ENCODE data around the gene FAHD2A.
"Not testable (repeated sequence)": the region's sequence is repeated elsewhere in the genome, so short reads cannot be mapped to it uniquely, and the experiment has no call there.

FAHD2A gene

GRCh38 chr2:95390881-95391321 lies 11.6 kb upstream of the FAHD2A start:
- DNase-seq (ENCODE audit: low read depth) = no peak

- DNase-seq (ENCODE audit: low read depth) = no peak
Measured at GRCh38 chr2:95391641-95392310, 10.7 kb upstream of the FAHD2A start.

- DNase-seq (ENCODE audit: low read depth) = no peak
Measured at GRCh38 chr2:95392320-95392719, 10.2 kb upstream of the FAHD2A start.

- no peak for DNase-seq (ENCODE audit: low read depth)
Measured at GRCh38 chr2:95392730-95393455, 9.6 kb upstream of the FAHD2A start.

- no peak for DNase-seq (ENCODE audit: low read depth)
Measured at GRCh38 chr2:95393901-95394300, 8.6 kb upstream of the FAHD2A start.

- no peak for DNase-seq (ENCODE audit: low read depth)
Measured at GRCh38 chr2:95399061-95399460, 3.4 kb upstream of the FAHD2A start.

GRCh38 chr2:95401480-95401879 lies 1.0 kb upstream of the FAHD2A start:
- no peak for DNase-seq (ENCODE audit: low read depth)

- DNase-seq (ENCODE audit: low read depth) = not testable (repeated sequence)
Measured at GRCh38 chr2:95402004-95402369, 521 bp upstream of the FAHD2A start.

GRCh38 chr2:95403204-95403721 lies 755 bp downstream of the FAHD2A start:
- not testable (repeated sequence) for DNase-seq (ENCODE audit: low read depth)

GRCh38 chr2:95403824-95404223 lies 1.3 kb downstream of the FAHD2A start:
- DNase-seq (ENCODE audit: low read depth) = not testable (repeated sequence)

GRCh38 chr2:95404676-95405075 lies 2.2 kb downstream of the FAHD2A start:
- DNase-seq (ENCODE audit: low read depth) = not testable (repeated sequence)

GRCh38 chr2:95411239-95411638 lies 8.7 kb downstream of the FAHD2A start:
- not testable (repeated sequence) for DNase-seq (ENCODE audit: low read depth)

- DNase-seq (ENCODE audit: low read depth) = peak; percentile 71
Measured at GRCh38 chr2:95414015-95414594, 11.6 kb downstream of the FAHD2A start.

GRCh38 chr2:95415138-95415537 lies 12.6 kb downstream of the FAHD2A start:
- DNase-seq (ENCODE audit: low read depth) = not testable (repeated sequence)

GRCh38 chr2:95415561-95415960 lies 13.1 kb downstream of the FAHD2A start:
- DNase-seq (ENCODE audit: low read depth) = not testable (repeated sequence)

- DNase-seq (ENCODE audit: low read depth) = not testable (repeated sequence)
Measured at GRCh38 chr2:95427196-95427867, 24.8 kb downstream of the FAHD2A start.

- DNase-seq (ENCODE audit: low read depth) = not testable (repeated sequence)
Measured at GRCh38 chr2:95429748-95430467, 27.4 kb downstream of the FAHD2A start.

- not testable (repeated sequence) for DNase-seq (ENCODE audit: low read depth)
Measured at GRCh38 chr2:95433373-95433772, 30.9 kb downstream of the FAHD2A start.

- not testable (repeated sequence) for DNase-seq (ENCODE audit: low read depth)
Measured at GRCh38 chr2:95433973-95434372, 31.5 kb downstream of the FAHD2A start.

GRCh38 chr2:95434507-95435076 lies 32.1 kb downstream of the FAHD2A start:
- DNase-seq (ENCODE audit: low read depth) = not testable (repeated sequence)

Measured in fibroblast of the conjunctiva (primary cell).